DND-41 (cell line): ENCODE data around the gene CFAP100.

ENCODE experiments used
- CTCF ChIP-seq: IDR thresholded peaks from 2 replicates; pipeline ENCODE4 v1.5.1; 2012; ENCODE audit warnings: borderline replicate concordance, low read length, moderate library complexity, mild to moderate bottlenecking; ENCODE audit not compliant: poor library complexity, severe bottlenecking; ENCODE audit errors: extremely low read depth
- EZH2 ChIP-seq: IDR thresholded peaks from 3 replicates; pipeline ENCODE4 v1.6.1; 2012; ENCODE audit warnings: borderline replicate concordance, low read depth, mild to moderate bottlenecking, moderate library complexity, low read length, inconsistent platforms; ENCODE audit not compliant: severe bottlenecking

GRCh38 chr3:126445506-126445905 lies 50.8 kb downstream of the CFAP100 start:
- no peak for TF ChIP-seq CTCF
- no peak for TF ChIP-seq EZH2
